GM21367 (cell line): ENCODE results near the gene CADM2.
"Not testable (repeated sequence)": the region's sequence is repeated elsewhere in the genome, so short reads cannot be mapped to it uniquely, and the experiment has no call there.

Experiments used
- ATAC-seq: cut with Tn5 transposase; IDR thresholded peaks from one replicate; pipeline ENCODE4 v1.9.1; 2021; ENCODE audit not compliant: unreplicated experiment

Gene CADM2

DNA sequence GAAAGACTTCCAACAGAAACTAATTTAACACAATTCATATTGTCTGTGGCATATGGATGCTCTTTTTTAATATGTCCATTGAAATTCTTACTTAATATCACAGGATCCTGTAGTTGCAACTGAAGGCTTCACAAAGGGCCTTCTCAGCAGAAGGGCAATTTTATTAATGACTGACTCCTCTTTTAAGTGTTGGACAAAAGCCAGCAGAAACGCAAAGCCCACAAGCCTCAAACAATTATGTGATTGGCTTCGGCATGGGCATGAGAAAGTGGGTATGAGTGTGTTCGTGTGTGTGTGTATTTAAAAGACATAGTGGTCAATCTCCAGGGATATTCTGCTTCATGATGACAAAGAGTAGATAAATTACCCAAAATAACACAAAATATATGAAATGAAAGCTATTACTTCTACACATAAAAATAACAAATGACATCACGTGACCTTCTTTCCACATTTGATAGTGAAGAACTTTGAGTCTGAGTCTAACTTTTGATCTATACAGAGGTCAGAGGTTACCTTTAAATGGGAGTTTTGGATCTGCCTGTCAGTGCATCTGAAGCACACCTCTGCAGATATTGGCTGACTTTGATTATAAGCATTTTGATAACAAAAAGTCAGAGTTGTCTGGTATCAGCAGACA is 496.9 kb downstream of the CADM2 start:
- no peak for ATAC-seq

DNA sequence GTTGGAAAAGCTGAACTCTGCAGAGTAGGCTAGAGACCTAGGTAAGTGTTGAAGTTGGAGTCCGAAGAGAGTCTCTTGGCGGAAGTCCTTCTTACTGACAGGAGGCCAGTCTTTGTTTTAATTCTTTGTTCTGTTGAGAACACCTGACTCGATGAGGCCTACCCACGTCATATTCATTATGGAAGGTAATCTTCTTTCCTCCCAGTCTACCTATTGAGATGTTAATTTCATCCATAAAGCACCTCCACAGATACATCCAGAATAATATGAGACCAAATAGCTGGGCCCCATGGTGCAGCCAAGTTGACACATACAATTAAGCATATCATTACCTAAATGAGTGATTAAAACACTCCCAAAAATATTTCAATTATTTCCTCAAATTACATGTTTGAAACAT is 515.5 kb downstream of the CADM2 start:
- no peak for ATAC-seq

- ATAC-seq: no peak
Measured at GRCh38 chr3:85475346-85475745, 516.6 kb downstream of the CADM2 start.

DNA sequence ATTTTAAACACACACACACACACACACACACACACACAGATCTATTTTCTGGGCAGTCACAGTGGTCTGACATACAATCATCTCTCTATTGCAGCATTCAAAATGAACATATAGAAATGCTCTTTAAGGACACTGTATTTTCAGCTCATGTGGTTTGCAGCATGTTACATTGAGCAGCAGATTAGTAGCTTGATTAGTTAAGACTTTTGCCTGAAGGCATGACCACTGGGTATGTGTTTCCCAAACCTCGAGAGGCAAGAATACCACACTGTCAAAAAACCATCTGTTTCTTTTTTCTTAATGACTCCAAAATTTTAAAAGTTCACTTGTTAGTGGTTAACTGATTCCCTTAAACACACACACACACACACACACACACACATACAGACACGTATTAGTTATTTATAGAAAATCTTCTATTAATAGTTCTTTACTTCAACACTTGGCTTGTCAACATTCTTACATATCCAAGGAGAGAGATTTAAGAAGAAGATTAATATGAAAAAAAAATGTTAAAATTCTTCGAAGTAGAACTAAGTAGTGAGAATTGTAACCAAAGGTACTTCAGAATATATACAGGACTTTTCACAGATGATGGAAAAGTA is 518.2 kb downstream of the CADM2 start:
- no peak for ATAC-seq

DNA sequence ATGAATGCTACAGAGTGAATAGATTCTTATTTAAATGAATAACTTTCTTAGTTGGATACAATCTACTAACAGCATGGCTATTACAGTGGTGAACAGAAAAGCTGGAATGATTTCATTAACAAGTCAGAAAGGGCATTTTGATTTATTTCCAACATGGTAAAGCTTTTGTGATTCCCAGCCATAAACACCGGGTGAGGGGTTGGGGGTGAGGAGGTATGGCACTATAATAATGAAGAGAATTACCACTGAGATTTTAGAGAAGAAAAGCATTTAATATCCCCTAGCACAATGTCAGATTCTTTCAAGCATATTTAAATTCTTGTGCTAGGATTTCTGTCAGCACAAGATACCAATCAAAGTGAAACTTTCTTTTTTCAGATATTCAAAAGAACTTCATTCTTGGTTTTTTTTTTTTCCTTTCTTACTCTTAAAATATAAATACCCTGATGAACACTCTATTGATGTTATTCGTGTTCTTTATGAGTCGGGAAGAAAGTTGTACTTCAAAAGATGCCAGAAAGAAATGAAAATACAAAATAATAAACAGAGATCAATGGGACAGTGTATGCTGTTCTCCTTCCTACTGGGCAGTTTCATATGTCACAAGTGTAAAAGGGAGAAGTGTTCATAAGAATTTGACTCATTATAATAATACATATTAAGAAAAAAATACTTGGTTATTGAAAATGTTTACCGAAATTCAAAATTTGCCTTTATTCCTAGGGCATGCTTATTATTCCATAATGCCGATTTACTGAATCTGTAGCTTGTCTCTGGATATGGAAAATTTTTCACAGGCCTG is 522.8 kb downstream of the CADM2 start:
- ATAC-seq: no peak

DNA sequence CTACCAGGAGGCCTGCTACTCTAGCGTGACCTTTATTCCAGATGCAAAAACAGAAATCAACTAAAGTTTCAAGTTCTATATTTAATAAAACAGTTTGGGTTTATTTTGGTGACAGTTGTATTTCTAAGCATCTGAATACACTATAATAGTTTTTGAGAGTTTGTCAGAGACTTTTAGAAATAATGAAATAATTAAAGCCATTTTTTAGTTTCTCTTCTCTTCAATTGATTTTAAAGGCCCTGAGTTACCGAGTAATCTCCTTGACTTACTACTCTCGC is 523.4 kb downstream of the CADM2 start:
- ATAC-seq: no peak

- no peak for ATAC-seq
Measured at GRCh38 chr3:85483986-85484385, 525.2 kb downstream of the CADM2 start.

GRCh38 chr3:85487375-85487774 is 528.6 kb downstream of the CADM2 start:
- no peak for ATAC-seq

GRCh38 chr3:85495602-85496001 is 536.8 kb downstream of the CADM2 start:
- ATAC-seq: no peak

GRCh38 chr3:85498177-85498576 is 539.4 kb downstream of the CADM2 start:
- no peak for ATAC-seq

GRCh38 chr3:85502148-85502875 is 543.5 kb downstream of the CADM2 start:
- ATAC-seq: no peak

DNA sequence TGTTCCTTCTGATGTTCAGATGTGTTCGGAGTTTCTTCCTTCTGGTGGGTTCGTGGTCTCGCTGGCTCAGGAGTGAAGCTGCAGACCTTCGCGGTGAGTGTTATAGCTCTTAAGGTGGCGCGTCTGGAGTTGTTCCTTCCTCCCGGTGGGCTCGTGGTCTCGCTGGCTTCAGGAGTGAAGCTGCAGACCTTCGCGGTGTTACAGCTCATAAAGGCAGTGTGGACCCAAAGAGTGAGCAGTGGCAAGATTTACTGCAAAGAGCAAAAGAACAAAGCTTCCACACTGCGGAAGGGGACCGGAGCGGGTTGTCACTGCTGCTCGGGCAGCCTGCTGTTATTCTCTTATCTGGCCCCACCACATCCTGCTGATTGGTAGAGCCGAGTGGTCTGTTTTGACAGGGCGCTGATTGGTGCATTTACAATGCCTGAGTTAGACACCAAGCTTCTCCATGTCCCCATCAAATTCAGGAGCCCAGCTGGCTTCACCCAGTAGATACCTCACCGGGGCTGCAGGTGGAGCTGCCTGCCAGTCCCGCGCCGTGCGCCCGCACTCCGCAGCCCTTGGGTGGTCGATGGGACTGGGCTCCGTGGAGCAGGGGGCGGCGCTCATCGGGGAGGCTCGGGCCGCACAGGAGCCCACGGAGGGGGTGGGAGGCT is 545.5 kb downstream of the CADM2 start:
- ATAC-seq: not testable (repeated sequence)

- ATAC-seq: not testable (repeated sequence)
Measured at GRCh38 chr3:85504785-85505511, 546.2 kb downstream of the CADM2 start.

- ATAC-seq: not testable (repeated sequence)
Measured at GRCh38 chr3:85507052-85507451, 548.3 kb downstream of the CADM2 start.

DNA sequence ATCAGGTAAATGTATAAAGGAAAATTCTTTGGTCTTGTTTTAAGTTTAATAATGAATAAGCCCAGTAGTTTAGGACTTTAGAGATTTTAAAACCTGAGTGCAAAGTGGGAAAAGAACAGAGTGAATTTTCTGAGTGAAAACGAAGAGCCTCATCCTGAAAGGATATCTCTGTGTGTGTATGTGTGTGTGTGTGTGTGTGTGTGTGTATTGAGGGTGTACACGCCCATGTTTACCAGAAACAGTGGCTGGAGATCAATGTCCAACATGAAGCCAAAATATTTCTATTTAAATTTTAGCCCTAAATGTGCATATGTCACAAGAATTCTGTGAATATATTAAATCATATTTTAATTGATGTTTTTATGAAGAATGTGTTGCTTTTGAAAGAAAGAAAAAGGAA is 549.9 kb downstream of the CADM2 start:
- no peak for ATAC-seq

- ATAC-seq: no peak
Measured at GRCh38 chr3:85516146-85516545, 557.4 kb downstream of the CADM2 start.

GRCh38 chr3:85524104-85524503 is 565.3 kb downstream of the CADM2 start:
- ATAC-seq: no peak

DNA sequence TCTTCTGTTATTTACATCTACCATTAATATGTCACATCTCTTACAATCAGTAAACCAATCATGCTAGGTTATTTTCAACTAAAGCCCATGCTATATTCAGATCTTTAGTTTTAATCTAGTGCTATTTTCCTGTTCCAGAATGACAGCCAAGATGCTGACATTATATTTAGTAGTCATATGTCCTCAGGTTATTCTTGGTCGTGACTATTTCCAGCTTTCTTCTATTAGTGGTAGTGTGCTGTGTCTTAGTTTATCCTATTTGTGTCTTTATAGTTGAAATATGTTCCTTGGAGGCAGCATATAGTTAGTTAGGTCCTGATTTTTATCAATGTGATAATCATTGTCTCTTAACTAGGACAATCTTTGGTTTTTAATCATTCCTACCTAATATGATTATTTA is 566.5 kb downstream of the CADM2 start:
- ATAC-seq: no peak

DNA sequence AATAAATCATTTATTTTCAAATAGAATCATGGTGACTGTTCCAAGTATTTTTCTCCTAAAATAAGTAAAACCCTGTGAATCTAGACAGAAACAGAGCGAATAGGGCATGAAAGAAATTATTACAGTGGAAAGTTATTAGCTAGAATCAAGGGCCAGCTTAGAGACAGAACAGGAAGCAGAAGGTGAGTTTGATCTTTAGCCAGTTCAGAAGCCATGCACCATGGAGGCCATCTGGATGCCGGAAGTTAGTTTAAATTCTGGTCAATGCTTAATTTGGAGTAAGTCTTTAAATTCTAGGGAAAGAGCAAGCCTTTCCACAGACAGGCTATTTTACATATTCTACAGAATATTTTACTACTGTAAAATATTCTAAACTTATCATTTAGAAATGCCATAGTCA is 574.8 kb downstream of the CADM2 start:
- no peak for ATAC-seq

GRCh38 chr3:85535517-85535916 is 576.7 kb downstream of the CADM2 start:
- ATAC-seq: no peak

DNA sequence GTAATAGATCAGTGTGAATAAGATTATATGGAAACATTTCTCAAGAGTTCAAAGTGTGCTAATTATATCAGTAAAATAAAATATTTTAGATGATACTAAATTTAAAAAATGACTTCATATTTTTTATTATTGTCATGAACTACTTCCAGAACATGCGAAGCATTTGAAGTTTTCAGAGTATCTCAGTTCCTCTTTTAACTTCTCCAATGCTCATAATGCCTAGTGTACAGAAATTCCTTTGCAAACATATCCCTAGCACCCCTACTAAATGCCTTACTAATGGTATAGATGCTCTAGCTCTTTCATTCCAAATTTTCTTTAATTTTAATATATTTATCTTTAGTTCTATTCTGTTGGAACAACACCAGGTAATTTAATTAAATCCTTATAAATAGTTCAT is 580.4 kb downstream of the CADM2 start:
- no peak for ATAC-seq
